GM12801 (cell line): ENCODE results near the gene PAOX.

Source experiments
- TF ChIP-seq, protein P1 (sequence below): IDR thresholded peaks from one replicate; pipeline ENCODE4 v1.5.1; 2011; ENCODE audit warnings: control low read depth; ENCODE audit not compliant: insufficient read length; ENCODE audit errors: extremely low read depth

Gene PAOX

DNA sequence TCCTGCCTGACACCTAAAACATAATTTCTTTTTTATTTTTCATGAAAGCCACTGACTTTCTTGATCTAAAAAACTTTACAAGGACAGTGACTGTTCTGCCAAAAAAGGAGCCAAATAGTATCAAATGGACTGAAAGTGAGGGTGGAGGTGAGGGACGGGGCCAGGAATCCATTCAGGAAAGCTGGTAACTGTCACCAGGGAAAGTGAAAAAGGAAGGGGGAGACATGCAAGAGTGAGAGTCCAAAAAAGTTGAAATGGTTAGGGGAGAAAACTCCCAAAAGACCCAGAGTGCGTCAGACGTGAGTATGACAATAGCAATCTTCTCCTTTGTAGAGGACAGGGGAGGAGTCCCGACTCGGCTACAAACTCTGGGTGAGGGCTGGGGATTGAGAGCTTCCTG is 34.8 kb upstream of the PAOX start:
- TF ChIP-seq, protein P1, sequence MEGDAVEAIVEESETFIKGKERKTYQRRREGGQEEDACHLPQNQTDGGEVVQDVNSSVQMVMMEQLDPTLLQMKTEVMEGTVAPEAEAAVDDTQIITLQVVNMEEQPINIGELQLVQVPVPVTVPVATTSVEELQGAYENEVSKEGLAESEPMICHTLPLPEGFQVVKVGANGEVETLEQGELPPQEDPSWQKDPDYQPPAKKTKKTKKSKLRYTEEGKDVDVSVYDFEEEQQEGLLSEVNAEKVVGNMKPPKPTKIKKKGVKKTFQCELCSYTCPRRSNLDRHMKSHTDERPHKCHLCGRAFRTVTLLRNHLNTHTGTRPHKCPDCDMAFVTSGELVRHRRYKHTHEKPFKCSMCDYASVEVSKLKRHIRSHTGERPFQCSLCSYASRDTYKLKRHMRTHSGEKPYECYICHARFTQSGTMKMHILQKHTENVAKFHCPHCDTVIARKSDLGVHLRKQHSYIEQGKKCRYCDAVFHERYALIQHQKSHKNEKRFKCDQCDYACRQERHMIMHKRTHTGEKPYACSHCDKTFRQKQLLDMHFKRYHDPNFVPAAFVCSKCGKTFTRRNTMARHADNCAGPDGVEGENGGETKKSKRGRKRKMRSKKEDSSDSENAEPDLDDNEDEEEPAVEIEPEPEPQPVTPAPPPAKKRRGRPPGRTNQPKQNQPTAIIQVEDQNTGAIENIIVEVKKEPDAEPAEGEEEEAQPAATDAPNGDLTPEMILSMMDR: no peak

DNA sequence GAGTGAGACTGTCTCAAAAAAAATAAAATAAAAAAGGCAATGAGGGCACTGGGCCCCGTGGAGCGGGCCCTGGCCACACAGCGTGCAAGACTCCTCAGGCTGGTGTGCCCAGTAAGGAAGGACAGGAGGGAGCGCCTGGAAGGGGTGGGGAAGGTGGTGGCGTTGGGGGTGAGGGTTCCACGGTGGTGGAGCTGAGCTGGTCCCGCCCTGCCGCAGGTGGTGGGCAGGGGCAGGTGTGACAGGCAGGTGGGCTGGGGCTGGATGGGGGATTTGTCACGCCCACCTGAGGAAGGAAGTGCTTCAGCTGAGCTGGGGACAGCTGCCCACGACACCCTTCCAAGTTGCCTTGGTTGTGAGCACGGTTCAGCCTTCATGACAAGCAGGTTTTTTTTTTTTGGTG is 32.6 kb upstream of the PAOX start:
- TF ChIP-seq, protein P1: no peak

DNA sequence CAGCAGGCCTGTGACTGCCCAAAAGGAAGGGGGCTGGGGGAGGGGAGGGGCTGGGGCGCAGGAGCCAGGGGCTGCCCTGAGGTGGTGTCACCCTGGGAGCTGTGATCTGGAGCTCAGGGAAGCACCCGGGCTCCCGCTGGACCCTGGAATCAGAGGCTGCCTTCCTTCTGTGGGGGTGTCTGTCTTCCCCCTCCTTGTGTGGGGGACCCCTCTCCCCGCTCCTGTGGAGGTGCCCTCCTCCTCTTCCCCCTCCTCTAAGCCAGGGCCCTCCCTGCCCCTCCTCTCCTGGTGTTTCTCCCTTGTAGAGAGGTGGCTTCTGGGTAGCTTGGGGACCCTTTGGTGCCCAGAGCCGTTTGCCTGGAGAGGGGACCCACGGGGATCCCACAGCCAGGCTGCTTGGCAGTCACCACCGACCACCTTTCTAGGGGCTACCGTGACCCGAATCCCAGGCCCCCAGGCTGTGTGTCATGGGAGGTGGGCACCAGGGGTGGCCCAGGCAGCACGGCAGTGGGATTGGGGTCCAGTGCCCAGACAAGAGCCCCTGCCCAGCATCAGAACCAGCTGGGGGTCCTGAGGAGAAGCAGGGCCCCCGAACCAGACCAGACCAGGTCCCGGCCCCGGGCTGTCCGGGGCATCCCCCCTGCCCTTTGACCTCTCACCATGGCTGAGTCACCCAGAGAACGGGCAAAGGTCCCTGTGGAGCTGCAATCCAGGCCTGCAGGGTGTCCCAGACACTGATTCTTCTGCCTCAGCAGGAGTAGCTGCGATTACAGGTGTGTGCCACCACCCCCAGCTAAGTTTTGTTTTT is 31.1 kb upstream of the PAOX start:
- TF ChIP-seq, protein P1: no peak

DNA sequence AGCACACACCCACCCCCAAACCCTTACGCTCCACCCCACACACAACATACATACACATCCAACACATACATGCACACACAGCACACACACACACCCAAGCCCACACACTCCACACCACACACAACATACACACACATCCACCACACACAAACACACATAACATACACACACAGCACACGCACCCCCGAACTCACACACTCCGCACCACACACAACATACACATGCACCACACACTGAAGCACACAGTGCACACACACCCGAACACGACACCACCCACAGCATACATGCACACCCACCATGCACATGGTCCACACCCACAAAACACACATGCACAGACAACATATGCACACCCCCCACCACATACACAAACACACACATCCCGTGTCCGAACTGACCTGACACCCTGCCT is 29.9 kb upstream of the PAOX start:
- TF ChIP-seq, protein P1: no peak

DNA sequence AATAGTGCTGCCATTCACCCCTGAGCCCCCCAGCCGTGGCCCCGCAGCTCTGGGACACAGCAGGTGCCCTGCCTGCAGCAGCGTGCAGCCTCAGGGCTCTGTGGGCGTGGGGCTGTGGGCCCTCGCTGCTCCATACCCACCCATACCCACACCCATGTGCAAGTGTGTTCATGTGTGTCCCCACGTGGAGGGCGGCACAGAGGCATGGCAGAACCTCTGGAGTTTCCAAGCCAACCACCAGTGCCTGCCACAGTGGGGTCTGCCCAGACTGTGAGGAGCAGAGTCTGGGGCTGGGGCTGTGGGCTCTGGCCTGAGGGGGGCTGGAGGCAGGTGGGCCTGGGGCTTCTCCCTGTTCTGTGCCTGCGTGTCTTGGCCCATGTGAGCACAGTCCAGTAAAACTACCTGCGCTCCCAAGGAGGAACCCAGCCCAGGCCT is 29.5 kb upstream of the PAOX start:
- TF ChIP-seq, protein P1: no peak

DNA sequence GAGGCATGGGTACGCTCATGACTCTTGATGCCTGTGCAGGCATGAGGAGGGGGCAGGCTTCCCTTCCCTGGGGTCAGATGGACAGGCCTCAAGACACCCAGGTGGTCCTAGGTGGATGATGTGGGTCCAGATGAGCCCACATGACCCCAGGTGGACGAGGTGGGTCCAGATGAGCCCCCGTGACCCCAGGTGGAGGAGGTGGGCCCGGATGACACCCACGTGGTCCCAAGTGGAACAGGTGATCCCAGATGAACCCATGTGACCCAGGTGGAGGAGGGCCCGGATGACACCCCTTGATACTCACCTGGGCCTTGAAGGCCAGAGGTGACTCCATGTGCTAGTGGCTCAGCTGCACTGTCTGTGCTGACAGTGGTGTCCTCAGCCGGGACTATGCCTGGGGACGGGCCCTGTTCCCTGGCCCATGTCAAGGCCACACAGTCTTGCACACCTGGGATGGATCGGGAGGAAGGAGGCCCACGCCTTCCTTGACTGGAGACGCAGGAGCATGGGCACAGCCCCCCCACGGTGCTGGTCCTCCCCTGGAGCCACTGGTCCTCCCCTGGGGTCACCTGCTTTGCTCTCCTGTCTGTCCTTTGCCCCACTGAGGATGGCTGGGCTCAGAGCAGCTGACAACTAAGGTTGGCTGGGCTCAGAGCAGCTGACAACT is 28.6 kb upstream of the PAOX start:
- TF ChIP-seq, protein P1: no peak

DNA sequence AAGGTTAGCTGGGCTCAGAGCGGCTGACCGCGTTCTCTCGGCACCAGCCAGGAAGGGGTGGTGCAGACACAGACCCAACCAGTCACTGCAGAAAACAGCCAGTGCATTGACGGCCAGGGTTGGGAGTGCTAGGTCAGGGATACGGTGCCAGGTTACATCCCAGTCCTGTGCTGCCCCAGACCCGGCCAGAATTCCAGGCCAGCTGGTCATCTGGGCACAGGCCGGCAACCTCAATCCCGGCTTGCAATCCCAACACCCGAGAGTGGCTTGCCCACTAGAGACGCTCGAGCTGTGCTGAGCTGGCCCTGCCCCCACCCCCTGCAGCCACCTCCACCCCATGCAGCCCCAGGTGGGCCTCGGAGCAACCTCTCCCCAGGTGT is 28.1 kb upstream of the PAOX start:
- TF ChIP-seq, protein P1: no peak
